Erythroblast (primary cell): ENCODE data around the gene RBM38.
"Not testable (repeated sequence)": the region's sequence is repeated elsewhere in the genome, so short reads cannot be mapped to it uniquely, and the experiment has no call there.

Experiments
- DNase-seq, 2 experiments: peaks; one replicate each; lab custom pipeline; 2025; lab: John Stamatoyannopoulos, UW
- GATA1 ChIP-seq: IDR thresholded peaks from 2 replicates; pipeline ENCODE4 v1.6.1; 2011; ENCODE audit warnings: low read depth, mild to moderate bottlenecking, control low read depth, low read length, moderate library complexity
- POLR2A ChIP-seq: IDR thresholded peaks from 2 replicates; pipeline ENCODE4 v1.6.1; 2011; ENCODE audit warnings: mild to moderate bottlenecking, low read length

The RBM38 gene

GRCh38 chr20:57390604-57391438 lies at the start of gene RBM38:
Gene RBM38 (plus strand): TSS chr20:57391396. CDS start chr20:57391582, 186 bp downstream.
- peak; percentile 87 to 91 for DNase-seq
- TF ChIP-seq POLR2A (peak; percentile 21), GATA1 (no peak)

GRCh38 chr20:57341663-57342062 lies 49.5 kb upstream of the RBM38 start:
- no peak for TF ChIP-seq POLR2A
- no peak for TF ChIP-seq GATA1
- no peak for DNase-seq

GRCh38 chr20:57342829-57343228 lies 48.4 kb upstream of the RBM38 start:
- no peak for DNase-seq
- no peak for TF ChIP-seq GATA1
- no peak for TF ChIP-seq POLR2A

- peak; percentile 58 to 78 for DNase-seq
- TF ChIP-seq GATA1 = no peak
- no peak for TF ChIP-seq POLR2A
These were observed 44.7 kb upstream of the RBM38 start for GRCh38 chr20:57346477-57346876.

GRCh38 chr20:57347393-57347792 lies 43.8 kb upstream of the RBM38 start:
- no peak for DNase-seq
- TF ChIP-seq POLR2A (no peak), GATA1 (no peak)

GRCh38 chr20:57348200-57348921 lies 42.8 kb upstream of the RBM38 start:
- DNase-seq = not testable (repeated sequence)

- DNase-seq = peak in 1 of 2 experiments; percentile 30
These were observed 42.1 kb upstream of the RBM38 start for GRCh38 chr20:57348922-57349574.

GRCh38 chr20:57350081-57350710 lies 41.0 kb upstream of the RBM38 start:
- no peak for DNase-seq
- TF ChIP-seq GATA1 = no peak
- no peak for TF ChIP-seq POLR2A

- DNase-seq = not testable (repeated sequence)
These were observed 40.5 kb upstream of the RBM38 start for GRCh38 chr20:57350726-57351041.

GRCh38 chr20:57351042-57351783 lies 40.0 kb upstream of the RBM38 start, which contains the start of gene RAE1:
Gene RAE1 (plus strand): TSS chr20:57351255. CDS start chr20:57354039, 2,784 bp downstream.
- TF ChIP-seq GATA1 (no peak), POLR2A (peak; percentile 81)

GRCh38 chr20:57352305-57352704 lies 38.9 kb upstream of the RBM38 start:
- DNase-seq = no peak
- TF ChIP-seq GATA1 (no peak), POLR2A (no peak)

More at GRCh38 chr20:57351042-57351783, 40.0 kb upstream of the RBM38 start, which contains the start of gene RAE1:
- peak; percentile 93 for DNase-seq

- DNase-seq = no peak
- no peak for TF ChIP-seq POLR2A
- TF ChIP-seq GATA1 = no peak
These were observed 37.8 kb upstream of the RBM38 start for GRCh38 chr20:57353351-57353750.

- TF ChIP-seq GATA1 = no peak
- TF ChIP-seq POLR2A = no peak
- DNase-seq = no peak
These were observed 29.7 kb upstream of the RBM38 start for GRCh38 chr20:57361517-57361916.
